ENCODE results near the gene TRIM54.

DNA sequence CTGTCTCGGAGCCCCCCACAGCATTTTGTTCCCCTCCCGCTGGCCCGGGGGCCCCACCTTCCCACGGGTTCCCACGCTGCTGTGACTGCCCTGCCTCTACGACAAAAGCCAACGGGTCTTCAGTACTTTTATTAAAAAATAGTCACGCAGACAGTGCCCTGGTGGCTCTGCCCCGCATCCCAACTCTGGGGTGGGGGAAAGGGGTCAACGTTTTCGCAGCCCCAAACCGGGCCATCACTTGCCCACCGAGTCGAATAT lies 25.0 kb downstream of the TRIM54 start:
- TF ChIP-seq CTCF (IDR thresholded peaks at IDR 0.05 in 4 of 5, conservative IDR thresholded peaks at IDR 0.05 in 1 of 5) (no peak), POLR2A (IDR thresholded peaks at IDR 0.05) (no peak)
